Astrocyte (in vitro differentiated cells and primary cell): ENCODE data around the gene FDX1. TPM values are rescaled to one million over a fixed set of nuclear protein-coding genes. Genes with fewer than 3 reads are reported as not detected.

Experiments used
- DNase-seq: peaks from one replicate; pipeline ENCODE4 v3.0.0-alpha.2; 2010; ENCODE audit warnings: low read depth
- FAIRE-seq: peaks from 2 replicates; lab custom pipeline; 2011; peaks lifted over from hg19 to GRCh38; lab: Jason Lieb, UNC
- H2AFZ ChIP-seq: 2 replicates; pipeline ENCODE4 v1.6.0; 2012; ENCODE audit warnings: low read depth, low read length, inconsistent platforms
- H3K27ac ChIP-seq: 2 replicates; pipeline ENCODE4 v1.5.1; 2011; ENCODE audit warnings: low read depth, low read length, inconsistent platforms
- H3K27me3 ChIP-seq: 2 replicates; pipeline ENCODE4 v1.6.0; 2011; ENCODE audit warnings: low read length, inconsistent platforms; ENCODE audit not compliant: insufficient read depth
- H3K36me3 ChIP-seq: 2 replicates; pipeline ENCODE4 v1.5.1; 2011; ENCODE audit warnings: low read length, inconsistent platforms; ENCODE audit not compliant: insufficient read depth
- H3K4me1 ChIP-seq: 2 replicates; pipeline ENCODE4 v1.5.1; 2011; ENCODE audit warnings: low read length, inconsistent platforms; ENCODE audit not compliant: insufficient read depth
- H3K4me2 ChIP-seq: 2 replicates; pipeline ENCODE4 v1.6.0; 2012; ENCODE audit warnings: low read length, inconsistent platforms
- H3K4me3 ChIP-seq: 2 replicates; pipeline ENCODE4 v1.5.1; 2011; ENCODE audit warnings: low read depth, mild to moderate bottlenecking, low read length, inconsistent platforms; ENCODE audit not compliant: insufficient read depth
- H3K79me2 ChIP-seq: 2 replicates; pipeline ENCODE4 v1.6.0; 2012; ENCODE audit warnings: mild to moderate bottlenecking, low read length, inconsistent platforms; ENCODE audit not compliant: insufficient read depth
- H3K9ac ChIP-seq: 2 replicates; pipeline ENCODE4 v1.6.0; 2012; ENCODE audit warnings: mild to moderate bottlenecking, low read length, inconsistent platforms
- H3K9me3 ChIP-seq: 2 replicates; pipeline ENCODE4 v1.5.1; 2012; ENCODE audit warnings: low read depth, mild to moderate bottlenecking, low read length, inconsistent platforms; ENCODE audit not compliant: insufficient read depth
- H4K20me1 ChIP-seq: 2 replicates; pipeline ENCODE4 v1.6.0; 2012; ENCODE audit warnings: low read length, inconsistent platforms; ENCODE audit not compliant: insufficient read depth
- H3K27ac Mint-ChIP-seq: one replicate; pipeline ENCODE4 v1.8.0; 2021; ENCODE audit warnings: mild to moderate bottlenecking, mixed read lengths; ENCODE audit not compliant: unreplicated experiment
- H3K27me3 Mint-ChIP-seq: one replicate; pipeline ENCODE4 v1.8.0; 2021; ENCODE audit warnings: low read depth, mixed read lengths; ENCODE audit not compliant: unreplicated experiment
- H3K36me3 Mint-ChIP-seq: one replicate; pipeline ENCODE4 v1.8.0; 2021; ENCODE audit warnings: low read depth, mixed read lengths; ENCODE audit not compliant: unreplicated experiment
- H3K4me1 Mint-ChIP-seq: one replicate; pipeline ENCODE4 v1.8.0; 2021; ENCODE audit warnings: low read depth, mixed read lengths; ENCODE audit not compliant: unreplicated experiment
- H3K4me3 Mint-ChIP-seq: one replicate; pipeline ENCODE4 v1.8.0; 2021; ENCODE audit warnings: mild to moderate bottlenecking, moderate library complexity, mixed read lengths; ENCODE audit not compliant: unreplicated experiment
- H3K9me3 Mint-ChIP-seq: one replicate; pipeline ENCODE4 v1.8.0; 2021; ENCODE audit warnings: mild to moderate bottlenecking, mixed read lengths; ENCODE audit not compliant: unreplicated experiment
- EZH2 ChIP-seq: IDR thresholded peaks from 2 replicates; pipeline ENCODE4 v1.6.1; 2012; ENCODE audit warnings: mild to moderate bottlenecking, low read length, inconsistent platforms; ENCODE audit not compliant: insufficient read depth
- total RNA-seq: library from RNA; stranded (reverse); gene quantifications from 2 replicates; pipeline ENCODE4 v1.2.1, GENCODE V29; 2021
- TF ChIP-seq, protein P1 (sequence below): IDR thresholded peaks from 2 replicates; pipeline ENCODE4 v1.5.1; 2011; ENCODE audit warnings: low read depth, mild to moderate bottlenecking, inconsistent platforms, low read length, moderate library complexity; ENCODE audit not compliant: insufficient read depth

Gene FDX1
- total RNA-seq, 1 donor from 2014 or later, result 7.1 TPM

DNA sequence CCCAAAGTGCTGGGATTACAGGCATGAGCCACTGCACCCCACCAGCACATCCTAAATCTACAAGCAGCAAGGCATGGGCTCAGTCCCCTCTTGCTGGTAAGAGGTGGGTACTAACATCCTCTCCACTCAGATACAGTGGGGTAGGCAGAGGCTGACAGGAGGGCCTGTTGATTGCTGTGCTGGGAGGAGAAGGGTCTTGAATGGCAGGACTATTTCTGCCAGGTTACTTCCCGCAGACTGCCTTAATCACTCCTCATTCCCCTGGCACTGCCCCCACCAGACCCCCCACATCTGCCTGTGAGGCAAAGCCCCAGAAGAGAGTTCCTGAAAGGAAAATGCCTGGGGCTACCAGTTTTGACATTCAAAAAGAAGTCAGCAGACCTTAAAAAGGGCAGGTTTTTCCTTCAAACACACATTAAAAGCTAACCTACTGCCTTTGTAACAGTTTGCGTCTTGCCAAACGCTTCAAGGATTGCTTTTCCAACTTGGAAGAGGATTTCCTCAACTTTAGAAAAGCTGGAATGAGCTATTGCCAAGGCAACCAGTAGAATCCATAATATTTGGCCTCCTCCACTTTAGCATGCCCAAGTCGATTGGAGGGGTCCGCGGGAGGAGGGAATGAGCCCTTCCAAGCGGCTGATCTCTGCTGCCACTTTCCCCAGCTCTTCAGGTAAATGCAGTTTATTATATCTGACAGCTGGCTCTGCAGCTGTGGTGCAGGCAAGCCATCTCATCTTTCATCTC is 62.0 kb downstream of the FDX1 start:
- Histone ChIP-seq H3K27ac (no peak overlapping the region), H3K9me3 (no peaks in the 10 kb centered on the region), H3K4me1 (no peaks in the 10 kb centered on the region), H3K36me3 (no peaks in the 10 kb centered on the region), H3K4me3 (no peak overlapping the region), H2AFZ (no peak overlapping the region), H3K4me2 (no peak overlapping the region), H3K9ac (no peak overlapping the region), H3K27me3 (no peaks in the 10 kb centered on the region), H4K20me1 (no peaks in the 10 kb centered on the region), H3K79me2 (no peaks in the 10 kb centered on the region)
- no peaks in the 10 kb centered on the region for H3K27me3 Mint-ChIP-seq
- FAIRE-seq (no peak), DNase-seq (no peak)
- H3K4me3 Mint-ChIP-seq, result no peak overlapping the region
- TF ChIP-seq, protein P1, sequence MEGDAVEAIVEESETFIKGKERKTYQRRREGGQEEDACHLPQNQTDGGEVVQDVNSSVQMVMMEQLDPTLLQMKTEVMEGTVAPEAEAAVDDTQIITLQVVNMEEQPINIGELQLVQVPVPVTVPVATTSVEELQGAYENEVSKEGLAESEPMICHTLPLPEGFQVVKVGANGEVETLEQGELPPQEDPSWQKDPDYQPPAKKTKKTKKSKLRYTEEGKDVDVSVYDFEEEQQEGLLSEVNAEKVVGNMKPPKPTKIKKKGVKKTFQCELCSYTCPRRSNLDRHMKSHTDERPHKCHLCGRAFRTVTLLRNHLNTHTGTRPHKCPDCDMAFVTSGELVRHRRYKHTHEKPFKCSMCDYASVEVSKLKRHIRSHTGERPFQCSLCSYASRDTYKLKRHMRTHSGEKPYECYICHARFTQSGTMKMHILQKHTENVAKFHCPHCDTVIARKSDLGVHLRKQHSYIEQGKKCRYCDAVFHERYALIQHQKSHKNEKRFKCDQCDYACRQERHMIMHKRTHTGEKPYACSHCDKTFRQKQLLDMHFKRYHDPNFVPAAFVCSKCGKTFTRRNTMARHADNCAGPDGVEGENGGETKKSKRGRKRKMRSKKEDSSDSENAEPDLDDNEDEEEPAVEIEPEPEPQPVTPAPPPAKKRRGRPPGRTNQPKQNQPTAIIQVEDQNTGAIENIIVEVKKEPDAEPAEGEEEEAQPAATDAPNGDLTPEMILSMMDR, result no peak
- no peak for TF ChIP-seq EZH2
- H3K27ac Mint-ChIP-seq, result no peak overlapping the region
- no peaks in the 10 kb centered on the region for H3K4me1 Mint-ChIP-seq
- H3K36me3 Mint-ChIP-seq, result no peaks in the 10 kb centered on the region
- no peaks in the 10 kb centered on the region for H3K9me3 Mint-ChIP-seq

DNA sequence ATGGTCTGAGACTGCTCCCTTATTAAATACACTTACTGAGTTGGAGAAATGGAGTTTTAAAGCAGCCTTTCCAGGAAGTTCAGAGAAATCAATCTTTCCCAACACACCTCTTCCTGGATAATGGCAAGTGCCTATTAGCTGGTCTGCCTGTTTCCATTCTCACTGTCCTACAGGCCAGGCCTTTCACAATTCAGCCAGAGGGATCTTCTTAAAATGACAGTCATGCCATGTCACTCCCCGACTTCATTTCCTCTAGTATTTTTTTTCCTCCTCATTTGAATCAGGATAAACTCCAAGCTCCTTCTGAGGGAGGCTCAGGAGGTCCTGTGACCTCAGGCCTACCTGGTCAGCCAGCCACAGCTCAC is 62.6 kb downstream of the FDX1 start:
- DNase-seq (no peak), FAIRE-seq (no peak)
- Histone ChIP-seq H3K9me3 (no peaks in the 10 kb centered on the region), H3K4me2 (no peak overlapping the region), H3K79me2 (no peaks in the 10 kb centered on the region), H4K20me1 (no peaks in the 10 kb centered on the region), H3K9ac (no peak overlapping the region), H3K4me1 (no peaks in the 10 kb centered on the region), H3K36me3 (no peaks in the 10 kb centered on the region), H2AFZ (no peak overlapping the region), H3K27me3 (no peaks in the 10 kb centered on the region), H3K4me3 (no peak overlapping the region), H3K27ac (no peak overlapping the region)
- Mint-ChIP-seq H3K36me3 (no peaks in the 10 kb centered on the region), H3K27me3 (no peaks in the 10 kb centered on the region), H3K4me3 (no peak overlapping the region), H3K9me3 (no peaks in the 10 kb centered on the region), H3K4me1 (no peaks in the 10 kb centered on the region), H3K27ac (no peak overlapping the region)
- TF ChIP-seq, protein P1, result no peak
- no peak for TF ChIP-seq EZH2

DNA sequence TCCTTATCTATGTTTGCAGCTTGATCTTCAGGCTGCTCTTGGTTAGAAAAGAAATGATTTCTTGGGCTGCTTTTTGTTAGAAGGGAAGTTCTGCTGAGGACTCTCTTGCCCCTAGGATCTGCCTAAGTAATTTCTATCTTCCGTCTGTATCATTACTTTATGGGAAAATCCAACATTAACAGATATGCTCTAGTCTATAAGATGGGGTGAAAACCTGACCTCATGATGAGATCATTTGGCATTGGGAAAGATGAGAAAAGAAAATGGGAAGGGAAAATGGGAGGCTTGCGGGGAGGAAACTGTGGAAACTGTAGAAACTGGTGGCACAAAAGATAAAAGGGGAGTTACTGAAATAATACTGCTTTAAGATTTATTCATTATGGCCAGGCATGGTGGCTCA is 63.6 kb downstream of the FDX1 start:
- FAIRE-seq, result no peak
- no peak overlapping the region for H3K27ac Mint-ChIP-seq

More for the DNA sequence above, 63.6 kb downstream of the FDX1 start:
- Histone ChIP-seq H3K4me1 (no peaks in the 10 kb centered on the region), H3K27me3 (no peaks in the 10 kb centered on the region), H3K4me2 (no peak overlapping the region), H3K27ac (no peak overlapping the region), H2AFZ (no peak overlapping the region), H3K4me3 (no peak overlapping the region), H3K79me2 (no peaks in the 10 kb centered on the region), H4K20me1 (no peaks in the 10 kb centered on the region), H3K36me3 (no peaks in the 10 kb centered on the region), H3K9me3 (no peaks in the 10 kb centered on the region), H3K9ac (no peak overlapping the region)
- H3K9me3 Mint-ChIP-seq, result no peaks in the 10 kb centered on the region
- peaks cover 2% of the 10 kb centered on the region for H3K27me3 Mint-ChIP-seq
- H3K4me3 Mint-ChIP-seq, result no peak overlapping the region
- TF ChIP-seq EZH2, result no peak
- TF ChIP-seq, protein P1, result no peak
- H3K4me1 Mint-ChIP-seq, result no peaks in the 10 kb centered on the region
- no peaks in the 10 kb centered on the region for H3K36me3 Mint-ChIP-seq
- no peak for DNase-seq
